CD4-positive, alpha-beta T cell treated with Interleukin-1 beta for 1 hour (primary cell): ENCODE measurements around the gene TBC1D22B.
"Not testable (repeated sequence)": the region's sequence is repeated elsewhere in the genome, so short reads cannot be mapped to it uniquely, and the experiment has no call there.

Source experiments
- DNase-seq, 2 donors: peaks; one replicate each; pipeline ENCODE4 v3.0.0-alpha.2; 2020 to 2022

TBC1D22B gene

DNA sequence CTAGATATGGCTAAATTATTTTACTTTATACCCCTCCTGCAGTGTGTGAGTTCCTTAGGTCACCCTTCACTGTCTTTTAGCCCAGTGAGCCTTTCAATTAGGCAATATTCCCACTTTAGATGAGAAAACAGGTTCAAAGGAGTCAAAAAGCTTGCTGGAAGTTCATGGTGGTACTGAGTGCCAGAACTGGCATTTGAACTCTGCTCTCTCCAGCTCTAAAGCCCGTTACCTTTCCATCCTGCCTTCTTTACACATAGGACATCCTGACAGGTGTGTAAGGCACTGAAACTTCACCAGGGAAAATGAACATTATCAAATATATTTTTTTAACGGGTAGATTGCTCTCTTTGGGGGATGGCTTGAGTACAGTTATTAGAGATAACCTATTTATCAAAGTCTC, 11.5 kb downstream of the TBC1D22B start:
- DNase-seq = no peak

DNA sequence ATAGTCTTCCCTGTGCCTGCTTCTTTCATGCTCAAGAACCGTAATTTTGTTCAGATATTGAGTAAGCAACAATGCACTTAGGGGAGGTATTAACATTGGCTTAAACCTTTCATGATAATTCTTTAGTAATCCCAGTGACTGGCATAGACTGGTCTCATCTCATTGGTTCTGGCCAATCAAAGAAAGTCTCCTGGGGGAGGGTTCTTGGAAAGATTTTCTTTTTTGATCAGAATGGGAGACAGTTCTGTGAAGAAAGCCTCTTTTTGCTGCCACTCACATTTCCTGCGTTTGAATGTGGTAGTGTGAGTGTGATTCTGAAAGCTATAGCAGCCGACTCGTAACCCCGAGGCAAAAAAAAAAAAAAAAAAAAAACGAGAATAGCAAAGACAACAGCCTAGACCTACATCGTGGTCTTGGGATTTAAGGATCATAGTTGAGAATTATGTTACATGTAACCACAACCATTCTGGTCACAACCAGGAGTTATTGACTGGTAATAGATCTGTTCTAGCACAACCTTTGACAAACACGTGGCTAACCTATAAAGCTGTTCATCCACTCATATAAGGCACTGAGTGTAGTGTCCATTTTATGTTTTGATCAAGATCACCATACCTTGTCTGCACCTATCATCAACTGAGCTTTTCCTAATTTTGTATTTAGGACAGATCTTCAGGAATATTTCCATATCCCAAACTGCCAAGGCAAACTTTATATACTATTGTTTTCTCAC, 15.4 kb downstream of the TBC1D22B start:
- DNase-seq = no peak

DNA sequence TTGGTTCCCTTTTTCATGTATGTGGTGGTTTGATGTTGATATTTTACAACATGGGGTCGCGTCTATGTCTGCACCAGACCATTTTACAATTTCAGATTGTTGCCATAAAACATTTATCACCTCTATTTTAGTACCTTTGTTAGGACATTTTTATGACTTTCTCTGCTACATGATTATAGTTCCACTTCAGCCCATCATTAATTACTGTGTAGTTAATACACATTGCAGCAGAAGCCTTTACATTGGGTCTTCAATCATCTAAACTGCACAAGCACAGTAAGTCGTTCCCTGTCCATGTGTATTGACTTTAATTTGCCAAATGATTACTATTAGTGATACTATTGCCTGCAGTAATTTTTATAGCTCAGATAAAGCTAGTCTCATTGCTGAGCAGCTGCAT, 16.1 kb downstream of the TBC1D22B start:
- no peak for DNase-seq

DNA sequence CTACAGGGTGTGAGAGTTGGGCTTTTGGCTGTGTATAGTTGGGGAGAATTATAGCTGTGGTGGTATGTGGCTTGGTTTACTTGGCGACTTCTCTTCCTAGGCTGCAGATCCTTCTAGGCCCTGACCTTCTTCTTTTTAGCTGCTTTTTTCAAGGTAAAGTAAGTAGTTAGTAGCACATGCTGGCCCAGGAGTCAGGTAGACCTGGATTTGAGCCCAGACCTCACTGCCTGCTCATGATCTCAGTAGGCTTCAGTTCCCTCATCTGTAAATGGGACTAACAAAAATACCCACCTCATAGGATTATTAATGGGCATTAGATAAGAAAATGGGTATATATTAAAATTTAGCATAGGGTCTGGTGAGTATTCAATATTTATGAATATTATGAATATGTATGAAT, 17.8 kb downstream of the TBC1D22B start:
- no peak for DNase-seq

DNA sequence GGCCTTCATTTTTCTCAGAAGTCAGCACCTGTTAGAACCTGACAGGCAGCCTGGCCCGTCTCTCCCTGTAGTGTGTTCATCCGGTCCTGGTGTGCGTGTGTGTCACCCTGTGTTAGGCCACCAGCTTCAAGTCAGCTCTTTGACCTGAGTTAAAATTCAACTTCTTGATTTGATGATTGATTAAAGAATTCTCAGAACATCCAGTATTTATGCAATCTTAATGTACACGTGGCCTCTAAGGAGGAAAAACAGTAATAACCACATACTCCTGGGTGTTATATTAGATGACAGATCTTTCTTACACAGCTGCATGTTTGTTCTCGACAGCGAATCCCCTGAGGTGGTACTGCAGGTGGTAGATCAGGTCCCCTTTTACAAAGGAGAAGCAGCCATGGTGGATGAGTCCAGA, 19.4 kb downstream of the TBC1D22B start:
- no peak for DNase-seq

DNA sequence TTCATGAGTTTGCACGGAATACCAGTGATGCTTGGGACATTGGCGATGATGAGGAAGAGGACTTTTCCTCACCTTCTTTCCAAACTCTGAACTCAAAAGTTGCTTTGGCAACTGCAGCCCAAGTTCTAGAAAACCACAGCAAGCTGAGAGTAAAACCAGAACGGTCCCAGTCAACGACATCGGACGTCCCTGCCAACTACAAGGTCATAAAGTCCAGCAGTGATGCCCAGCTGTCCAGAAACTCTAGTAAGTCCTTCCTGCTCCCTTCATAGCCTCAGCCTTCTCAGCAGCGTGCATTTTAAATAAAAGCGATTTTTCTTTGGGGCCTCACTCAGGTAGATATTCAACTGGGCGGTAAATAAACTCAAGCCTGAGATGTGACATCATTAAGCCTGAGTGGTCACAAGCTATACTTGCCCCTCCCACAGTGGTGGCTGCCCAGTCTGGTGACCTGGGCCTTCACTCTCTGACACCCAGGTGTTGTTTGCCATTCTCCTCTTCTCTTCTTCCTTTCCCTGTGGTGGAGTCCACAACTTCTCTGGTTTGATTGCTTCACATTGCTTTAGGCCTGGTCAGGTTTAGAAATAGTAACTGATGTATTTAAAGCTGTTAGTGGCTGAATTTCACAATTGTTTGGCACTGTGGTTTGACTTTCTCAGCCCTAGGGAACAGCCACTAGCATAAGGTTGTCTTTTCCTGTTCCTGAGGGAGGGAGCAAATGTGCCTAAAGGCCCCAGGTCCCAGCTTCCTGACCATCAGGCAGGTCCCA, 22.0 kb downstream of the TBC1D22B start:
- no peak for DNase-seq

DNA sequence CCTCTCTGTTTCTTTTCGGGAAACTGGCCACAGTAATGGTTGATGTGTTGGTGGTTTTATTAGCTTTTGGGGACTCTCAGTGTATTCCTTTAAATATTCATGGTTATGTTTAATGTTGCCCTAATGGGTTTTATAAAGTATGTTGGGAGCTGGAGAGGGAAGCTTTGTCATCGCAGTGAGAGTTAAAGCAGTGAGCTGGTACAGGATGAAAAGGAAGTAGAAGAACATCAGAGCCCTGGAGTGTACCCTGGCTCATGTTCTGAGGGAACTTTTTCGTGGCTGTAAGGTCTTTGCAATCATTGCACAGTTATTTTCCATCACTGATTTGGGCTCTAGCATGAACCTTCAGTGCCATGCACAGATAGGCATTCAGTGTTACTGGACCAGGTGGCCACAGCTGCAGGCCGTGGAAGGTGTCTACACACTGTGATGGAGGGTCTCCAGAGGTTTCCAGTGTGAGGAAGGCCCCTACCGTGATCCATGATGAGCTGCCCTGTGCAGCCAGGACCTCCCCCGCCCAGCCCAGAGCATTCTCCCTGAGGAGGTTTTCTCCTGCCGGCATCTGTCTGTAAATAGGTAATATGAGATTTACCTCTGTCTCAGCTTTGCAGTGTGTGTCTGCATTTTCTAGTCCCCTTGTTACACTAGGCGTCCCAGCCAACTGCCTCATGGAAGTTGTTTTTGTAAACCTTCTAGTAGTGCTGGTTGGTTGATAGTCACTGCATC, 22.8 kb downstream of the TBC1D22B start:
- DNase-seq = no peak

DNA sequence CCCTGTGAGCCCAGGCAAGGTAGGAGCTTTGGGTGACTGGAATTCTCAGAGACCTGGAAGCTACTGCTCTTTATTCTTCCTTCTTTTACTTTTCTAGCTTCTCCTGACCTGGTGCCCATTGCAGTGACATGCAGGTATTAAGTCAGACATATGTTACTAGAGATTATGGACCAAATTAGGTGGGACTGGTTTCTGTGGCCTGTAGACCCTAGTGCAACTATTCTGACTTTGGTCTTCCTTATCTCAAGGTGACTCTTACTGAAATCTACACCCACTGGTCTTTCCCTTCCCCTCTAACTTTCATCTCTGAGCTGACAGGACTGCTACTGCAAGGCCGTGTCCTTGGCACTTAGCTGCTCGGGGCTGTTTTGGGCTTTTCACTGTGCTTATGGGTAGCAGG, 24.8 kb downstream of the TBC1D22B start:
- no peak for DNase-seq

DNA sequence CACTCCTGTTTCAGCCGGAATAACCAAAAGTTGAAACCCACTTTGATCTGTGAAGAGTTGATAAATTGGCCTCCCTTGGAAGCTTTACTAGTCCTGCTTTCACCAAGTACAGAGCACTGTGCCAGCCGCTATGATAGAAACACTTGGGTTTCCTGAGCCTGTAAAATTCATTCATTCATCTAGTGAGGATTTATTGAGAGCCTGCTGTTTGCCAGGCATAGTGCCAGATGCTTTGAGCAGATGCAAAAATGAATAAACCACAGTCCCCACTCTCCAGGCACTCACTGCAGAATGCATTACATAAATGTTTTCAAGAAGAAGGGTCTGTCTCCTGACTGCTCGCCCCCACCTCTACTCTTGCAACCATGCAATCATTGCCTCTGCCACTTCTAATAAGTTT, 25.7 kb downstream of the TBC1D22B start:
- DNase-seq = no peak

DNA sequence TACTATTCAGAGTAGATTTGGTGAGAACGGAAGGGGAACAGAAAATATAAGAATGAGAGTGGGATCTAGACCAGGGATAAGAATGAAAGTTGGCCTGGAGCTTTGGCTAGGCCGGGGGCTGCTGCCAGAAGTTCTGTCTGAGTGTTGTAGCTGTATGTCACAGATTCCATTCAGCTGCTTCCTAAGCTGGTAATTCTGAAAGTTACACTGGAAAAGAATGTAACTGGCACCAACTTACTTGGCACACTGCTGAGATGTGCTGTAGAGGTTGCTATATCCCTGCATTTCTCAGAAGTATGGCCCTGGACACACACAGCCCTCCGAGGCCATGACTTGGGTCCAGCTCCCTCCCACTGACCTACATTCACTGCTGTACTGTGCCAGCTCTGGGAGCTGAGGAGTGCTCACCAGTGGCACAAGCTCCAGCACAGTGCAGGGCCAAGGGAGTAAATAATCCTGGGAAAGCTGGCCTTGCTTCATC, 26.1 kb downstream of the TBC1D22B start:
- DNase-seq = no peak

DNA sequence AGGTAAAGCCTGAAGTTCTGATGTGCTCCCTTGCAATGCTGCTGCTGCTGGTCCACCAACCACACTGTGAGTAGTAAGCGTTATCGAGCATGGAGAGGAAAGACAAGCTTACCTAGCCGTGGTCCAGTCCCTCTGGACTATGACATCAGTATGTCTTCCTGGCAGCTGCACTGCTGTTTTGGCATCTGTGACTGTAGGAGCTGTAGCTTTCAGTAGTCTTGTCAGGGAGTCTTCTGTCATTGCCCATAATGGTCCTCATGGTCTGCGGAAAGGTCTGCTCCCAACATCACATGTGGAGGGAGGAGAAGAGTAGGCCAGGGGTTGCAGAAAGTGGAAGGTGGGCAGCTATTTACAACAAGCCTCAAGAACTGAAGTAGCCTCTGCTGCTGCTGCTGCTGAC, 27.2 kb downstream of the TBC1D22B start:
- no peak for DNase-seq

DNA sequence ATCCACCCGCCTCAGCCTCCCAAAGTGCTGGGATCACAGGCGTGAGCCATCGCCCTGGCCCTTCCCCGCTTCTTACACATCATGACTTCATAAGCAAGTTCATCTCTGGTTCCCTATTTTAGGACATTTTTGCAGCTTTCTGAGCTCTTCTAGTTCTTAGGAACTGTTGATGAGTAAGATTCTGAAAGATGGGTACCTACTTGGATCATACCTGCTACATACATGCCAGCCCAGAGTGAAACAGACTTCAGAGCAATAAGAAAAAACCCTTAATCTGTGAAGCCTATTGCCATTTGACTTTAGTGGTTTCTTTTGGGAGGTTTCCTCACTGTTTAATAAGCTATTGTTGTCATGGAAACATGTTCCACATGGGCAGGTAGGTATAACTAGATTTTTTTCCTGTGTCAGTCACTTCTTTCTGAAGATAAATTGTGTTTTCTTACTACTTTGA, 28.3 kb downstream of the TBC1D22B start:
- no peak for DNase-seq

DNA sequence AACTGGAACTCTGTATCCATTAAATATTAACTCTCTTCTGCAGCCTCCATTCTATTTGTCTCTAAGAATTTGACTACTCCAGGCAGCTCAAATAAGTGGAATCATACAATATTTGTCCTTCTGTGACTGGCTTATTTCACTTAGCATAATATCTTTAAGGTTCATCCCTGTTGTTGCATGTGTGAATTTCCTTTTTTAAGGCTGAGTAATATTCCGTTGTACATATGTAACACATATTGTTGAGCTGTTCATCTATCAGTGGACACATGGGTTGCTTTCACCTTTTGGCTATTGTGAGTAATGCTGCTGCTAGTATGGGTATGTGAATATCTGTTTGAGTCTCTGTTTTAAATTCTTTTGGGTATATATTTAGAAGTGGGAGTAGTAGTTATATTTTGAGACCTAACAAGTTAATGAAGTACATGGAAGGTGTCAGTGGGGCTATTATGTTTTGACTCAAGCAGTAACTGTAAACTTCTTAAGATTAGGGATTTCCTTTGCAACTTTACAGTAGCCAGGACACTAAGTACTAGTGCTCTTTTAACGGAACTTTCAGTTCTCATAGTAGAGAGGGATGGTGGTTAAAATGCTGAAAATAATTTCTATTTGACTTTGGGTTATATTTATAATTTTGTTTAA, 30.1 kb downstream of the TBC1D22B start:
- DNase-seq = no peak

DNA sequence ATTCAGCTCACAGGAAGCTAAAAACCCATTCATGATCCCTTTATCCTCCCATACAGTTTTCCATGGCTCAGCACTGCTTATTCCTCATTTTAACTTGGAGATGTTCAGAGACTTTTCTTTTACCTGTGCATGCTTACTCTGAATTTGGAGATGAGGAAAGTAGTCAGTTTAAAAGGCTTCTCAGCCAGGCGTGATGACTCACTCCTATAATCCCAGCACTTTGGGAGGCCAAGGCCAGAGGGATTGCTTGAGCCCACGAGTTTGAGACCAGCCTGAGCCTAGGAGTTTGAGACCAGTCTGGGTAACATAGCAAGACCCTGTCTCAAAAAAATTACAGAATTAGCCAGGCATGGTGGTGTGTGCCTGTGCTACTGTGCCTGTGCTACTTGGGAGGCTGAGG, 30.7 kb downstream of the TBC1D22B start:
- DNase-seq = no peak

DNA sequence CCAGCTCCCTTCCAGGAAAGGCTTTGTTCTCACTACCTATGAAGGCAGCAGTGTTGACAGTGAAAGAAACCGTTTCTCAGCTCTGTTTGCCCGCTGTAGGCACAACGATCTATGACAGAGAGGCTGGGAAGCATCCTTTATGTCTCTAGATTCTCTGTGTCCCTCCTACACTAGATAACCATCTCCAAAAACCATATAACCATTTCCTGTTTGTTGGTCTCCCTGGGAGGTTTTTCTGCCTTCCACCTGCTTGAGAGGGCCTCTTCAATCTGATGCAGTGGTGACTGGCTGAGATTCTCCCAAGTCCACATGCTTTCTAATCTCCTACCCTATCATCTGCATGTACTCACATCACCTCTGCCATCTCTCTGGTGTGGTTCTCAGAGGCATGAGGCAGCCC, 32.4 kb downstream of the TBC1D22B start:
- peak in 1 of 2 donors; percentile 54 for DNase-seq

DNA sequence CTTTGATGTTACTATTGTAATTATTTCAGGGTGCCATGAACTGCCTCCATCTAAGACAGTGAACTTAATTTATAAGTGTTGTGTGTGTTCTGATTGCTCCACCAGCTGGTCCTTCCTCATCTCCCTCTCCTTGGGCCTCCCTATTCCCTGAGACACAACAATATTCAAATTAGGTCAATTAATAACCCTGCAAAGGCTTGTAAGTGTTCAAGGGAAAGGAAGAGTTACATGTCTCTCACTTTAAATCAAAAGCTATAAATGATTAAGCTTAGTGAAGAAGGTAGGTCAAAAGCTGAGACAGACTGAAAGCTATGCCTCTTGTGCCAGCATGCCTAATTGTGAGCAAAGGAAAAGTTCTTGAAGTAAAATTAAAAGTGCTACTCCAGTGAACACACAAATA, 35.9 kb downstream of the TBC1D22B start:
- no peak for DNase-seq

DNA sequence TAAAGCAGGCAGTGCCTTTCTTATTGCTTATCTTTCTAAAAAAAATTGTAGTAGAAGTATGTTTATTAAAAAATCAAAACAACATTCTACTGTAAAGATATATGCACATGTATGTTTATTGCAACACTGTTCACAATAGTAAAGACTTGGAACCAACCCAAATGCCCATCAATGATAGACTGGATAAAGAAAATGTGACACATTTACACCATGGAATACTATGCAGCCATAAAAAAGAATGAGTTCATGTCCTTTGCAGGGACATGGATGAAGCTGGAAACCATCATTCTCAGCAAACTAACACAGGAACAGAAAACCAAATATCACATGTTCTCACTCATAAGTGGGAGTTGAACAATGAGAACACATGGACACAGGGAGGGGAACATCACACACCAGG, 40.1 kb downstream of the TBC1D22B start:
- not testable (repeated sequence) for DNase-seq

DNA sequence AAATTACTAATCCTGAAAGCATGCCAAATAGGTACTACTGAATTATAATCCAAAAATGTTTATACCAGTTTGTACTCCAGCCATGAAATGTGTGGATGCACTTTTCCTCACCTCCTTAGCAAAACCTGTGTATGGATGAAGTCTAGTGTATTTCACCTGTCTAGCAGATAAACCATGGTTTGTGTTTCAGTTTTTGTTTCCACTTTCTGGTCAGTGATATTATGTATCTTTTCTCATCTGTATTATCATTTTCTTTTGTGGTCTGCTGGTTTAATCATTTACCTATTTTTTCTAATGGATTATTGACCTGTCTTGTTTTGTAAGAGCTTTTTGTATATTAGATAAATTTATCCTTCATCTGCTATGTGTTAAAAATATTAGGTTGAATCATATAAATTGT, 41.4 kb downstream of the TBC1D22B start:
- DNase-seq = no peak

DNA sequence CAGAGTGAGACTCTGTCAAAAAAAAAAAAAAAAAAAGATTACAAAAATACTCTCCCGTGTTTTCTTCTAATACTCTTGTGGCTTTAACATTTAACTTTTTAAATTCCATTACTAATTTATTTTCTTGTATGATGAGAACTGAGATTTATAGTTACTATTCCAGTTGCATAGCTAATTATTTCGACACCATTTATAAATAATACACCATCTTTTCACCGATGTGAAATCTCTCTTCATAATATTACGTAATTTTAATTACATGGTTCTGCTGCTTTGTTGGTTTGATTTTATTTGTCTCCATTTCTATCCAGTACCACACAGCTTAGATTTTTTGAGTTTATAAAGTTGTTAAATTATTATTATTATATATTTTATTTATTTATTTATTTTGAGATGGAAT, 42.4 kb downstream of the TBC1D22B start:
- no peak for DNase-seq

DNA sequence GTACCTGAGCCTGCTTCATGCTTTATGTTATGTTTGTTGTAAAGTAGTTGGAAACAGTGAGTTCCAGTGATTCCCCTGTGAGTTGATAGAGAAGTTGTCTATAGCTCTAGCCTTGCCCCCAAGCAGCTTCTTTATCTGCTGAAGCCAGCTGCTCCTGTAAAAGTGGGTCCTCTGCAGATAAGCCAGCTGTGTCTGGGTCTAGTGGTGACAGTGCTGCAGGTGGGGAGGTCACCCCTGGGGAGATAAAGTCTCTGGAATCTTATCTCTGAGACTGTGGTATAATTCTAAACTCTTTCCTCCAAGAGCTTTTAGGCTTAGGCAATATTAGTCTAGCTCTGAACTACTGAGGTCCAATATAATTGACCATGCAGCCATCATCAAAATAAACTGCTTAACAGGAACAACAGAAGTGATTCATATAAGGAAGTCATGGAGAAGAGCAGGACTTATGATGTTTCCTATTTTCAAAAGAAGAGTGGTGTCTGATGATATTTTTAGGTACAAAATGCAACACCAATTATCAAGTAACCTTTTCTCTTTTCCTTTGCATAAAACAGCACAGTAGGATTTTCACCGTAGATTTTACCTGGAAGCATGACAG, 44.6 kb downstream of the TBC1D22B start:
- no peak for DNase-seq

DNA sequence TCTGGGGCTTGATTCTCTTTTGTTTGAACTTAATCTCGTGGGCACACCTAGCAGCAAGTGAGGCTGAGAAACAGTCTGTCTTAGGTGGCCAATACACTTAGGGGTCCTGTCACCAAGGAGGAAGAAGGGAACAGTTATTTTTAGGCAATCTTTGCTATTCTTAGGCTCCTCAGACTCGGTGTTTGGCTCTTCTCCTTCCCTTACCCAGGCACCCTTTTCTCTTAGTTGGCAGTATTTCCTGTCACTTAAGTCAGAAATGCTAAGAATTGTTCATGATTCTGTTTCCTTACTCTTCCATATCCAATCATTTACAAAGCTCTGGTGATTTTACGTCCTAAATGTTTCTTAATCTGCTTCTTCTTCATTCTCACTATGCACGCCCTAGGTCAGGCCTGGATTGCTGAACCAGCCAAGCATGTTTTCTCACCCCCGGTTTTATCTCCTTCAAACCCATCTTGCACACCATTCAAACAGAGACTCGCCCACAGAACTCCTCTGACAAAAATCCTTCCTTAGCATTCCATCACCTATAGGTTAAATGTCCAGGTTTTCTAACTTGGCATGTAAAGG, 45.6 kb downstream of the TBC1D22B start:
- no peak for DNase-seq

DNA sequence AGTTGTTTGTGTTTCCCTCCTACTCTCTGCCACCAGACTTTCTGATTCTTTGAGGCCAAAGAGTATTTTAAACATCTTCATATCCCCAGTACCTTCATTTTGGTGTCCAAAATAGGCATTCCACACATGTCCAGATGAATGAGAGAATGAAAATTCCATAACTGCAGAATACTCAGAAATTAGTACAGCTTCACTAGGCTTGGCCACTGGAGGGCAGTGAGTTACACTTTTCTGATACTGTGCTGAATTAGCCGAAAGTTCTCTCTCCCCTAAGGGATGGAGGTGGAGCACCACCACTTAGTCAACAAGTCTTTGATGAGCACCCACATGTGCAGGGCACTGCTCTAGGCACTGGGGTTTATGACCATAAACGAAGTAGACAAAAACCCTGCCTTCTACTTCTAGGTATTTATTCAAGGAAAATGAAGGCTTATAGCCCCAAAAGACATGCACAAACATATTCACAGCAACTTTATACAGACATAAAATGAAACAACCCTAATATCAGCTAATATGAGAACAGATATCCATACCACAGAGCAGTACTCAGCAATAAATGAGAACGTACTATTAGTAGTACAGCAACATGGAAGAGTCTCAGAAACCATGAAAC, 46.4 kb downstream of the TBC1D22B start:
- DNase-seq = peak in 1 of 2 donors; percentile 13
